GM19452 (cell line): ENCODE measurements around the gene LAMC2.
"Not testable (repeated sequence)": the region's sequence is repeated elsewhere in the genome, so short reads cannot be mapped to it uniquely, and the experiment has no call there.

Experiments
- ATAC-seq: cut with Tn5 transposase; IDR thresholded peaks from one replicate; pipeline ENCODE4 v1.9.1; 2021; ENCODE audit not compliant: unreplicated experiment

The LAMC2 gene

DNA sequence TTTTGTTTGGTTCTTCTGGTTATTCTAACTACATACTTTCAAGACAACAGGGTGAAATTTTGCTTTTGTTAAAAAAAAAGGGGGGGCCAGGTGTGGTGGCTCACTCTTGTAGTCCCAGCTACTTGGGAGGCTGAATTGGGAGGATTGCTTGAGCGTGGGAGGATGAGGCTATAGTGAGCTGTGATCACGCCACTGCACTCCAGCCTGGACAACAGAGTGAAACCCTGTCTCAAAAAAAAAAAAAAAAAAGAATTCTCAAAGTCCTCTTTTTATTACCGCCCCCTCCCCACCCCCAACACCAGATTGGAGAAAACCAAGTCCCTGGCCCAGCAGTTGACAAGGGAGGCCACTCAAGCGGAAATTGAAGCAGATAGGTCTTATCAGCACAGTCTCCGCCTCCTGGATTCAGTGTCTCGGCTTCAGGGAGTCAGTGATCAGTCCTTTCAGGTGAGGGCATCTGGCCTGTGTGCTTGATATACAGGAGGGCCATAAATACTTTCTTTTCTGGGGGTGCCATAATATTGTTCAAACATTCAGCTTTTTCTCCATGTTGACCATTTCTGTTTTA, 50.2 kb downstream of the LAMC2 start:
- ATAC-seq, result no peak

DNA sequence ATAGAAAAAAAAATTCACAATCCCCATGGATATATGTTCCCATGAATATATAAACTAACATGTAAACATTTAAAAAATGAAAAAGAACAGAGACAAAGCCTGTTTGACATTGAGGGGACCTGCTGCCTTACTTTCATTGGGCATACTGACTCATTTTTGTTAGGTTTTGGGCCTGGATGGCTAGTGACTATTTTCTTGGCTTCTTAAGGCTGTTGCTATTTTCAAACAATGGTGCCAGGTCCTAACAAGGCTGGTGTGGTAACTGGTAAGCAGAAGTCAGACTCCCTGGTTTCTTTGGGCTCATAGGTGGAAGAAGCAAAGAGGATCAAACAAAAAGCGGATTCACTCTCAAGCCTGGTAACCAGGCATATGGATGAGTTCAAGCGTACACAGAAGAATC, 51.0 kb downstream of the LAMC2 start:
- no peak for ATAC-seq

GRCh38 chr1:183238071-183238470, 52.0 kb downstream of the LAMC2 start:
- no peak for ATAC-seq

DNA sequence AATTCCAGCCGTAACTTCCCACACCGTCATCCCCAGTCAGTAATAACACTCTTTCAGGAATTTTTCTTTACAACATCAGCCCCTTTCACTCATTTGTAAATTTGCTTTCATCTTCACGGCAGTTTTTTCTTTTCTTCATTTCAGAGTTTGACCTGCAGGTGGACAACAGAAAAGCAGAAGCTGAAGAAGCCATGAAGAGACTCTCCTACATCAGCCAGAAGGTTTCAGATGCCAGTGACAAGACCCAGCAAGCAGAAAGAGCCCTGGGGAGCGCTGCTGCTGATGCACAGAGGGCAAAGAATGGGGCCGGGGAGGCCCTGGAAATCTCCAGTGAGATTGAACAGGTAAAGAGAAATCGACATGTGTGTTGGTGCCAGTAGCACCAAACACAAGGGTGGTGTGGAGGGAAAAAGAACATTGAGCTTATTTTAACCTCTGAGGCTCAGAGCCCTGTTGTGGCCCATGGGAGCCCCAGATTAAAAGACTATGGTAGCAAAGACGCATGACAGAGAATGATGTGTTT, 53.2 kb downstream of the LAMC2 start:
- ATAC-seq, result no peak

DNA sequence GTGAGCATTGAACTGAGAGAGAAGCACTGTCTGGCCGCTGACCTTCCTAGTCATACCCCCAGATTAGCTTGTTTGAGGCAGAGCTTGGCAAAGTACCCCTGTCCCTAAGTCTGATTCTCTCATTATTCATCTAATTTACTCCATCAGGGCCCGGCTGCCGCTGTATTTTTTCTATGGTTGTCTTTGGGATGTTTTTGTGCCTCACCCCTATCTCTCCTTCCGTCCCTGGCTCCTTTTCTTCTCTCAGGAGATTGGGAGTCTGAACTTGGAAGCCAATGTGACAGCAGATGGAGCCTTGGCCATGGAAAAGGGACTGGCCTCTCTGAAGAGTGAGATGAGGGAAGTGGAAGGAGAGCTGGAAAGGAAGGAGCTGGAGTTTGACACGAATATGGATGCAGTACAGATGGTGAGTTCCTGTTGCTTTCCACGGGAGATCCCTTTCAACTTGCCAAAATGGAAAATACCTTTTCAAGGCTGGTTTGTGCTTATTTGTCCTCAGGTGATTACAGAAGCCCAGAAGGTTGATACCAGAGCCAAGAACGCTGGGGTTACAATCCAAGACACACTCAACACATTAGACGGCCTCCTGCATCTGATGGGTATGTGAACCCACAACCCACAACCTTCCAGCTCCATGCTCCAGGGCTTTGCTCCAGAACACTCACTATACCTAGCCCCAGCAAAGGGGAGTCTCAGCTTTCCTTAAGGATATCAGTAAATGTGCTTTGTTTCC, 53.9 kb downstream of the LAMC2 start:
- ATAC-seq, result no peak

GRCh38 chr1:183240526-183240825, 54.4 kb downstream of the LAMC2 start:
- no peak for ATAC-seq

- ATAC-seq, result not testable (repeated sequence)
Measured at GRCh38 chr1:183240853-183241252, 54.8 kb downstream of the LAMC2 start.

DNA sequence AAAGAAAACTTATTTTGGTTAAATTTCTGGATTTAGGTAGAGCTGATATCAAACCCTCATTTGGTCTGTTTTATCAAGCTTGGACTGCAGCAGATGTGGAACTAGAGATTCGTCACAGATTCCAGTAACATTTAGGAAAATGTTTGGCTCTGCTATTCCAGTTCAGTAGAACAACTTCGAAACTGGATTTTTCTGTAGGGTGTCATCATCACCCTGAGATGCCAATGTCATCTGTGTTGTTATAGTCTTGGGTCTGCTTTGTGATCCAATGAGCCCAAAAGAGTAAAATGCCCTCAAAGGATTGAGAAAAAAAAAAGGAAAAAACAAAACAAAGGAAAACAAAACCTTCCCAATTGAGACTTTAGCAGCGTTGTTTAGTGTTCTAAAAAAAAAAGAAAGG, 55.4 kb downstream of the LAMC2 start:
- no peak for ATAC-seq

GRCh38 chr1:183242556-183242955, 56.5 kb downstream of the LAMC2 start:
- no peak for ATAC-seq

DNA sequence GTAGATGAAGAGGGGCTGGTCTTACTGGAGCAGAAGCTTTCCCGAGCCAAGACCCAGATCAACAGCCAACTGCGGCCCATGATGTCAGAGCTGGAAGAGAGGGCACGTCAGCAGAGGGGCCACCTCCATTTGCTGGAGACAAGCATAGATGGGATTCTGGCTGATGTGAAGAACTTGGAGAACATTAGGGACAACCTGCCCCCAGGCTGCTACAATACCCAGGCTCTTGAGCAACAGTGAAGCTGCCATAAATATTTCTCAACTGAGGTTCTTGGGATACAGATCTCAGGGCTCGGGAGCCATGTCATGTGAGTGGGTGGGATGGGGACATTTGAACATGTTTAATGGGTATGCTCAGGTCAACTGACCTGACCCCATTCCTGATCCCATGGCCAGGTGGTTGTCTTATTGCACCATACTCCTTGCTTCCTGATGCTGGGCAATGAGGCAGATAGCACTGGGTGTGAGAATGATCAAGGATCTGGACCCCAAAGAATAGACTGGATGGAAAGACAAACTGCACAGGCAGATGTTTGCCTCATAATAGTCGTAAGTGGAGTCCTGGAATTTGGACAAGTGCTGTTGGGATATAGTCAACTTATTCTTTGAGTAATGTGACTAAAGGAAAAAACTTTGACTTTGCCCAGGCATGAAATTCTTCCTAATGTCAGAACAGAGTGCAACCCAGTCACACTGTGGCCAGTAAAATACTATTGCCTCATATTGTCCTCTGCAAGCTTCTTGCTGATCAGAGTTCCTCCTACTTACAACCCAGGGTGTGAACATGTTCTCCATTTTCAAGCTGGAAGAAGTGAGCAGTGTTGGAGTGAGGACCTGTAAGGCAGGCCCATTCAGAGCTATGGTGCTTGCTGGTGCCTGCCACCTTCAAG, 57.3 kb downstream of the LAMC2 start:
- no peak for ATAC-seq

DNA sequence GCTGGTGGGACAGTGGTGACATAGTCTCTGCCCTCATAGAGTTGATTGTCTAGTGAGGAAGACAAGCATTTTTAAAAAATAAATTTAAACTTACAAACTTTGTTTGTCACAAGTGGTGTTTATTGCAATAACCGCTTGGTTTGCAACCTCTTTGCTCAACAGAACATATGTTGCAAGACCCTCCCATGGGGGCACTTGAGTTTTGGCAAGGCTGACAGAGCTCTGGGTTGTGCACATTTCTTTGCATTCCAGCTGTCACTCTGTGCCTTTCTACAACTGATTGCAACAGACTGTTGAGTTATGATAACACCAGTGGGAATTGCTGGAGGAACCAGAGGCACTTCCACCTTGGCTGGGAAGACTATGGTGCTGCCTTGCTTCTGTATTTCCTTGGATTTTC, 58.4 kb downstream of the LAMC2 start:
- no peak for ATAC-seq

DNA sequence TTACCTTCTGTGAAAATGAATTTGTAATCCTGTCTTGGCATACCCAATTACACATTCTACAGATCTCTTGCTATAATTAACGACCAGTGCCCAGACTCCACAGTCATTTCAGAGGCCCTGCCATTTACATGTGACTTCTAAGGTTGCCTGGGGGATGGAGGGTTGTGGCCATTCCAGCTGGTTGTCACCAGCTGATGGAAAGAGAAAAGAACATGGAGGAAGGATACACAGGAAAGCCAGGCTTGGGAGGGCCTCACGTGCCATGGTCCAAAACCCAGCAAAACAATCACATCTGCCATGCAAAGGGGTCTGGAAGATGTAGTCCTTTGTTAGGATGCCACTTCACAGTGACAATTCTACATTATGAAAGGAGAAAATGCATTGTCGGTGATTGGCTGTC, 59.3 kb downstream of the LAMC2 start:
- ATAC-seq, result no peak

- no peak for ATAC-seq
Measured at GRCh38 chr1:183246436-183246835, 60.4 kb downstream of the LAMC2 start.

- ATAC-seq, result no peak
Measured at GRCh38 chr1:183247066-183247465, 61.0 kb downstream of the LAMC2 start.

GRCh38 chr1:183247484-183247883, 61.4 kb downstream of the LAMC2 start:
- no peak for ATAC-seq

- ATAC-seq, result no peak
Measured at GRCh38 chr1:183247931-183248330, 61.9 kb downstream of the LAMC2 start.

DNA sequence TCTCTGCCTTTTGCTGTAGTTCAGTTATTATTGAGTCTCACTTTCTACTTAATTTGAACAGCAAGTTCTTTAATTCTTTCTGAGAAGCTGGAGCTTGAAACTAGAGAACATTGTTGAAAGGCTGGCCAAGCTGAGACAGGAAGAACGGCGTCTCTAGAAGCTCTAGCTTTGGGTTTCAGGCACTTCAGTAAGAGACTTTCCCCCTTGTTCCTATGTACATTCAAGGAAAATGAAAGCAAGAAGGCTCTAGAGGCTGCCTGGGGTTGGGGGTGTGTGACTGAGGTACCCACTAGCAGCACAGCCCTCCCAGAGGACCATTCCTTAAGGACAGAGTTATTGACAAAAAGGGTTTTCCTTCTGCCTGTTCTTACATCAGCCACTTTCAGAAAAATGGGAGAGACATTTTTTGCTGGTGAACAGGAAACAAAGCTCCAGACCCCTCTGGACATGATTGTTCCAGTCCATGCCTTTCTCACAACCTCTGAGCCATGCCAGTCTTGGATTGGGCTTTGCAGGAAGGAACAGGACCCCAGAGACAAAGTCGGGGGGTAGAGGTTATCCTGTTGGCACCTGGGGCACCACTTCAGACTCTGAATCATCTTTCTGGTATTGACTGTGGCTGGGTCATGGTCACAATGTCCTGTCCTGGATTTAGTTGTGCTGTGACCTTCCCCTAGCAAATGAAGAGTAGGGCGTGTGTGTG, 63.1 kb downstream of the LAMC2 start:
- no peak for ATAC-seq

GRCh38 chr1:183249941-183250452, 63.9 kb downstream of the LAMC2 start:
- ATAC-seq, result no peak

GRCh38 chr1:183251101-183251958, 65.3 kb downstream of the LAMC2 start:
- no peak for ATAC-seq

DNA sequence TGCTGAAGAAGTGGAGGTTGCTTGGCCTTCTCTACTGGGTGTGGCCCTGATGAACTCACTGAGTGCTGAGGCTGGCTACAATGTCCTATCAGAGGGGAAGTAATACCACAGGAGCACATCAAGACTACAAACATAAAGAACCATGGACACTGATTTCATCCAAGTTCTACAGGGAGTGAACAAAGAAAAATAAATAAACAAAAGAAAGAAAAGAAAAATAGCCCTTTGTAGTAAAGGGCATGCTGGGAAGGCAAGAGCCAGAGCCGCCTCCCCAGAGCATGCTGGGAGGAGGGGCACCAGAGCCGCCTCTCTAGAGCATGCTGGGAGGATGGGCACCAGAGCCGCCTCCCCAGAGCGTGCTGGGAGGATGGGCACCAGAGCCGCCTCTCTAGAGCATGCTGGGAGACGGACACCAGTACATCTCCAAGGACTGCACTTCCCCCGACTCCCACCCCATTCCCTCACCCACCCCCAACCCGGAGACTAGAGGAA, 65.9 kb downstream of the LAMC2 start:
- no peak for ATAC-seq
